ENCODE data around the gene KLRC2. TPM values are rescaled to one million over a fixed set of nuclear protein-coding genes. Genes with fewer than 3 reads are reported as not detected.

The KLRC2 gene
- total and polyA plus RNA-seq, 4 donors, result 0.22 to 0.71 (median 0.55) TPM; not detected in 1

GRCh38 chr12:10385166-10385613 lies 50.6 kb downstream of the KLRC2 start:
- H3K36me3 ChIP-seq (ENCODE audit: control insufficient read depth in 4 of 4, insufficient read depth in 4 of 4, low read length in 4 of 4), result no peaks in the 10 kb centered on the region
- no peaks in the 10 kb centered on the region for H3K9me3 ChIP-seq (ENCODE audit: control insufficient read depth in 4 of 4, insufficient read depth in 3 of 4, low read length in 3 of 4)
- H3K27me3 ChIP-seq (ENCODE audit: control insufficient read depth in 3 of 3, insufficient read depth in 3 of 3, low read length in 2 of 3), result no peaks in the 10 kb centered on the region
- 62 to 67% methylated on average over 2 of the region's 2 CpGs for WGBS, 2 donors
- TF ChIP-seq CTCF (IDR thresholded peaks at IDR 0.05; ENCODE audit: control extremely low read depth, extremely low read depth), result no peak
- no peak overlapping the region for H3K9ac ChIP-seq (ENCODE audit: insufficient read depth in 1 of 2, low read length in 2 of 2)
- no peak overlapping the region for H3K4me3 ChIP-seq
- no peak overlapping the region for H3K27ac ChIP-seq (ENCODE audit: low read depth in 1 of 2, low read length in 1 of 2)
- ATAC-seq (ENCODE audit: insufficient read depth, low FRiP score) (no peak), DNase-seq (no peak)
- no peaks in the 10 kb centered on the region for H3K4me1 ChIP-seq (ENCODE audit: control insufficient read depth in 5 of 5, insufficient read depth in 5 of 5, low read length in 5 of 5)

GRCh38 chr12:10384191-10384590 lies 51.6 kb downstream of the KLRC2 start:
- WGBS, 2 donors, result 92 to 94% methylated on average over 3 of the region's 3 CpGs
- Histone ChIP-seq H3K27ac (ENCODE audit: low read depth in 1 of 2, low read length in 1 of 2) (no peak overlapping the region), H3K36me3 (ENCODE audit: control insufficient read depth in 4 of 4, insufficient read depth in 4 of 4, low read length in 4 of 4) (no peaks in the 10 kb centered on the region), H3K9ac (ENCODE audit: insufficient read depth in 1 of 2, low read length in 2 of 2) (no peak overlapping the region), H3K4me1 (ENCODE audit: control insufficient read depth in 5 of 5, insufficient read depth in 5 of 5, low read length in 5 of 5) (no peaks in the 10 kb centered on the region), H3K4me3 (no peak overlapping the region), H3K27me3 (ENCODE audit: control insufficient read depth in 3 of 3, insufficient read depth in 3 of 3, low read length in 2 of 3) (no peaks in the 10 kb centered on the region), H3K9me3 (ENCODE audit: control insufficient read depth in 4 of 4, insufficient read depth in 3 of 4, low read length in 3 of 4) (no peaks in the 10 kb centered on the region)
- TF ChIP-seq CTCF (IDR thresholded peaks at IDR 0.05; ENCODE audit: control extremely low read depth, extremely low read depth), result no peak
- DNase-seq (no peak), ATAC-seq (ENCODE audit: insufficient read depth, low FRiP score) (no peak)

GRCh38 chr12:10381928-10382628 lies 53.7 kb downstream of the KLRC2 start:
- WGBS, 2 donors, result 85 to 86% methylated on average over 4 of the region's 4 CpGs

More at GRCh38 chr12:10381928-10382628, 53.7 kb downstream of the KLRC2 start:
- ATAC-seq (ENCODE audit: insufficient read depth, low FRiP score) (no peak), DNase-seq (no peak)
- H3K4me1 ChIP-seq (ENCODE audit: control insufficient read depth in 5 of 5, insufficient read depth in 5 of 5, low read length in 5 of 5), result no peaks in the 10 kb centered on the region
- no peak overlapping the region for H3K4me3 ChIP-seq
- no peak for TF ChIP-seq CTCF (IDR thresholded peaks at IDR 0.05; ENCODE audit: control extremely low read depth, extremely low read depth)
- no peaks in the 10 kb centered on the region for H3K36me3 ChIP-seq (ENCODE audit: control insufficient read depth in 4 of 4, insufficient read depth in 4 of 4, low read length in 4 of 4)
- H3K27ac ChIP-seq (ENCODE audit: low read depth in 1 of 2, low read length in 1 of 2), result no peak overlapping the region
- no peaks in the 10 kb centered on the region for H3K27me3 ChIP-seq (ENCODE audit: control insufficient read depth in 3 of 3, insufficient read depth in 3 of 3, low read length in 2 of 3)
- no peaks in the 10 kb centered on the region for H3K9me3 ChIP-seq (ENCODE audit: control insufficient read depth in 4 of 4, insufficient read depth in 3 of 4, low read length in 3 of 4)
- no peak overlapping the region for H3K9ac ChIP-seq (ENCODE audit: insufficient read depth in 1 of 2, low read length in 2 of 2)

Other genes with a start within 250 kb of the KLRC2 start
- 10 to 100 TPM; 62.9 to 88.5 TPM for gene GABARAPL1, start 223.1 kb downstream of the KLRC2 start, total RNA-seq
- 10 to 100 TPM; 44.0 to 87.1 TPM for gene GABARAPL1, start 223.1 kb downstream of the KLRC2 start, polyA plus RNA-seq
- 1 to 10 TPM; 4.9 to 5.2 TPM for gene KLRD1, start 128.1 kb downstream of the KLRC2 start, total RNA-seq
- gene KLRD1, start 128.1 kb downstream of the KLRC2 start, polyA plus RNA-seq, result 1 to 10 TPM; 1.1 to 2.6 TPM
- 1 to 10 TPM; 1.6 to 2.9 TPM for gene KLRK1, start 46.0 kb downstream of the KLRC2 start, total RNA-seq
- gene KLRK1, start 46.0 kb downstream of the KLRC2 start, polyA plus RNA-seq, result 1 to 10 TPM; 4.0 to 5.7 TPM
- under 1 TPM in 1 of 2 donors, not detected in 1; 0.91 TPM for gene KLRC4, start 26.3 kb downstream of the KLRC2 start, total RNA-seq
- gene KLRC4, start 26.3 kb downstream of the KLRC2 start, polyA plus RNA-seq, result under 1 TPM in 1 of 2 donors, not detected in 1; 0.45 TPM
- gene KLRC3, start 15.4 kb downstream of the KLRC2 start, total RNA-seq, result 1 to 10 TPM in 1 of 2 donors, not detected in 1; 2.6 TPM
- under 1 TPM; 0.22 to 0.44 TPM for gene KLRC3, start 15.4 kb downstream of the KLRC2 start, polyA plus RNA-seq
- gene KLRC1, start 17.4 kb upstream of the KLRC2 start, total RNA-seq, result 1 to 10 TPM in 1 of 2 donors, under 1 TPM in 1; 0.49 to 2.5 TPM
- gene KLRC1, start 17.4 kb upstream of the KLRC2 start, polyA plus RNA-seq, result 1 to 10 TPM; 1.1 to 1.3 TPM
- gene EIF2S3B, start 69.9 kb upstream of the KLRC2 start, total RNA-seq, result 1 to 10 TPM; 1.8 to 2.4 TPM
- gene EIF2S3B, start 69.9 kb upstream of the KLRC2 start, polyA plus RNA-seq, result under 1 TPM; 0.06 to 0.38 TPM
- 10 to 100 TPM; 19.7 to 26.4 TPM for gene MAGOHB, start 177.6 kb upstream of the KLRC2 start, total RNA-seq
- 10 to 100 TPM; 19.3 to 39.7 TPM for gene MAGOHB, start 177.6 kb upstream of the KLRC2 start, polyA plus RNA-seq
- 1 to 10 TPM in 1 of 2 donors, under 1 TPM in 1; 0.77 to 1.0 TPM for gene STYK1, start 238.0 kb upstream of the KLRC2 start, total RNA-seq
- gene STYK1, start 238.0 kb upstream of the KLRC2 start, polyA plus RNA-seq, result 1 to 10 TPM in 1 of 2 donors, under 1 TPM in 1; 0.67 to 1.3 TPM